ENCODE data around the gene YIPF6. TPM values are rescaled to one million over a fixed set of nuclear protein-coding genes. Genes with fewer than 3 reads are reported as not detected.
"Not testable (repeated sequence)": the region's sequence is repeated elsewhere in the genome, so short reads cannot be mapped to it uniquely, and the experiment has no call there.

Gene YIPF6
- polyA plus RNA-seq, 6 donors from 2014 or later, result 12.7 to 25.2 (median 19.8) TPM

DNA sequence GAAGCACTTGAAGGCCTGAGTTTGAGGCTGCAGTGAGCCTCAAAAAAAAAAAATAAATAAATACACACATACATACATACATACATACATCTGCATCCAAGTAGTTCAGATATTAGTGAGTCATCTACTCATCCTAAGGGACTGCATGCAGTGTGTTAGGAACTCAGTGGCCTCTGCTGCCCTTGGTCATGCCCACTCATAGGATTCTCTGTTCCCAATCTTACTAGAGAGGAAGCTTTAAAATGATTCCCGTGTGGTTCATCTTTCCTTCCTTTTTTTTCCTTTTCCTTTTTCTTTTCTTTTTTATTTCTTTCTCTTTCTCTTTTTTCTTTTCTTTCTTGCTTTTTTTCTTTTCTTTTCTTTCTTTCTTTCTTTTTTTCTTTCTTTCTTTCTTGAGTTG, 10.9 kb upstream of the YIPF6 start:
- DNase-seq, result no peak
- no peak overlapping the region for H3K4me3 Mint-ChIP-seq
- H3K4me1 Mint-ChIP-seq, result no peaks in the 10 kb centered on the region
- H3K27ac Mint-ChIP-seq, result no peak overlapping the region
- no peak for ATAC-seq (ENCODE audit: low read depth in 2 of 2)
- H3K36me3 Mint-ChIP-seq, result no peaks in the 10 kb centered on the region
- peaks cover 0 to 2% (median 0%) of the 10 kb centered on the region in 7 donors for H3K9me3 Mint-ChIP-seq
- peaks cover 0 to 5% (median 5%) of the 10 kb centered on the region in 3 donors for H3K27me3 Mint-ChIP-seq

GRCh38 chrX:68488657-68489056, 10.2 kb upstream of the YIPF6 start:
- H3K27me3 Mint-ChIP-seq, result peaks cover 0 to 5% (median 5%) of the 10 kb centered on the region in 3 donors
- ATAC-seq (ENCODE audit: low read depth in 2 of 2) (no peak), DNase-seq (no peak)
- no peaks in the 10 kb centered on the region for H3K4me1 Mint-ChIP-seq
- H3K36me3 Mint-ChIP-seq, result no peaks in the 10 kb centered on the region
- no peak overlapping the region for H3K4me3 Mint-ChIP-seq
- H3K9me3 Mint-ChIP-seq, result peaks cover 0 to 2% (median 0%) of the 10 kb centered on the region in 7 donors
- no peak overlapping the region for H3K27ac Mint-ChIP-seq

DNA sequence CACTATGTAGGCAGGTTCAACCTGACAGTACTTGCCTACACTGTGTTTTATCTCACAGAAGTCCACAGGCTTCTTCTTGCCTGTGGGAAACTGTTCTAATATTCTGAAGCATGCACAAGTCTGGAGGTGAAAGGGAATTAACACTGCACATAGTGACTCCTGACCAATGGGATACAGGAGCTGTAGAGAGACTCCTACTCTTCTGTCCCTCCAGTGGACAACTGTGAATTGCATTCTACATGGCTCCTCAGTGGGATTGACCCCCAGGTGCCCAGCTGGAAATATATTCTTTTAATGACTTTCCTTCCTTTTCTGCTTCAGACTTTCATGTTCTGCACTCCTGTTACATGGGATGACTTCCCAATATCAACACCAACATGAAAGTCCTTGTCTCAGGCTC, 8.2 kb upstream of the YIPF6 start:
- DNase-seq (no peak), ATAC-seq (ENCODE audit: low read depth in 2 of 2) (no peak)
- H3K27me3 Mint-ChIP-seq, result peaks cover 0 to 11% (median 5%) of the 10 kb centered on the region in 3 donors
- H3K36me3 Mint-ChIP-seq, result no peaks in the 10 kb centered on the region
- no peak overlapping the region for H3K4me3 Mint-ChIP-seq
- peaks cover 0 to 3% (median 0%) of the 10 kb centered on the region in 7 donors for H3K9me3 Mint-ChIP-seq
- no peaks in the 10 kb centered on the region for H3K4me1 Mint-ChIP-seq
- no peak overlapping the region for H3K27ac Mint-ChIP-seq

DNA sequence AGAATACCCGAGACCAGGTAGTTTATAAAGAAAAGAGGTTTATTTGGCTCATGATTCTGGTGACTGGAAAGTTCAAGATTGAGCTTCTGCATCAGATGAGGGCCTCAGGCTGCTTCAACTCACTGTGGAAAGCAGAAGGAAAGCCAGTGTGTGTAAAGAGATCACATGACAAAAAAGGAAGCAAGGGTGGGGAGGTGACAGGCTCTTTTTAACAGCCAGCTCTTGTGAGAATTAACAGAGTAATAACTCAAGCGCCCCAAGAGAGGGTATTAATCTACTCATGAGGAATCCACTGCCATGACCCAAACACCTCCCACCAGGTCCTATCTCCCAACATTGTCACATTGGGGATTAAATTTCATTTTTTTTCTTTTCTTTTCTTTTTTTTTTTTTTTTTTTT, 6.3 kb upstream of the YIPF6 start:
- H3K4me1 Mint-ChIP-seq, result no peaks in the 10 kb centered on the region
- H3K36me3 Mint-ChIP-seq, result no peaks in the 10 kb centered on the region
- H3K9me3 Mint-ChIP-seq, result peaks cover 0 to 3% (median 0%) of the 10 kb centered on the region in 7 donors
- DNase-seq (no peak), ATAC-seq (ENCODE audit: low read depth in 2 of 2) (no peak)
- peaks cover 0 to 6% (median 0%) of the 10 kb centered on the region in 3 donors for H3K27me3 Mint-ChIP-seq
- no peak overlapping the region for H3K27ac Mint-ChIP-seq
- H3K4me3 Mint-ChIP-seq, result no peak overlapping the region

GRCh38 chrX:68493776-68494175, 5.1 kb upstream of the YIPF6 start:
- H3K4me1 Mint-ChIP-seq; H3K27ac Mint-ChIP-seq; DNase-seq; H3K27me3 Mint-ChIP-seq; H3K9me3 Mint-ChIP-seq; H3K36me3 Mint-ChIP-seq; ATAC-seq (ENCODE audit: low read depth in 2 of 2): not testable (repeated sequence)
- H3K4me3 Mint-ChIP-seq, result peak overlapping the region in 1 of 8 donors; percentile 36

GRCh38 chrX:68498044-68498507, 775 bp upstream of the YIPF6 start:
- H3K27me3 Mint-ChIP-seq, result peaks cover 0 to 6% (median 0%) of the 10 kb centered on the region in 3 donors
- H3K4me3 Mint-ChIP-seq, result peak overlapping the region; percentile 87 to 96 (median 91)
- peaks cover 0 to 3% (median 0%) of the 10 kb centered on the region in 7 donors for H3K9me3 Mint-ChIP-seq
- no peaks in the 10 kb centered on the region for H3K36me3 Mint-ChIP-seq
- peak; percentile 26 to 29 for ATAC-seq (ENCODE audit: low read depth in 2 of 2)
- DNase-seq, result no peak
- H3K4me1 Mint-ChIP-seq, result peaks cover 4 to 19% (median 8%) of the 10 kb centered on the region in 3 donors
- peak overlapping the region; percentile 96 to 99 (median 98) for H3K27ac Mint-ChIP-seq

- no peaks in the 10 kb centered on the region for H3K36me3 Mint-ChIP-seq
- H3K27ac Mint-ChIP-seq, result peak overlapping the region; percentile 96 to 99 (median 98)
- H3K4me3 Mint-ChIP-seq, result peak overlapping the region; percentile 87 to 96 (median 91)
- peaks cover 0 to 3% (median 0%) of the 10 kb centered on the region in 7 donors for H3K9me3 Mint-ChIP-seq
- H3K4me1 Mint-ChIP-seq, result peaks cover 4 to 25% (median 8%) of the 10 kb centered on the region in 3 donors
- ATAC-seq (ENCODE audit: low read depth in 2 of 2) (no peak), DNase-seq (no peak)
- peaks cover 0 to 2% (median 0%) of the 10 kb centered on the region in 3 donors for H3K27me3 Mint-ChIP-seq
These were observed 973 bp downstream of the YIPF6 start for GRCh38 chrX:68499543-68500504.

DNA sequence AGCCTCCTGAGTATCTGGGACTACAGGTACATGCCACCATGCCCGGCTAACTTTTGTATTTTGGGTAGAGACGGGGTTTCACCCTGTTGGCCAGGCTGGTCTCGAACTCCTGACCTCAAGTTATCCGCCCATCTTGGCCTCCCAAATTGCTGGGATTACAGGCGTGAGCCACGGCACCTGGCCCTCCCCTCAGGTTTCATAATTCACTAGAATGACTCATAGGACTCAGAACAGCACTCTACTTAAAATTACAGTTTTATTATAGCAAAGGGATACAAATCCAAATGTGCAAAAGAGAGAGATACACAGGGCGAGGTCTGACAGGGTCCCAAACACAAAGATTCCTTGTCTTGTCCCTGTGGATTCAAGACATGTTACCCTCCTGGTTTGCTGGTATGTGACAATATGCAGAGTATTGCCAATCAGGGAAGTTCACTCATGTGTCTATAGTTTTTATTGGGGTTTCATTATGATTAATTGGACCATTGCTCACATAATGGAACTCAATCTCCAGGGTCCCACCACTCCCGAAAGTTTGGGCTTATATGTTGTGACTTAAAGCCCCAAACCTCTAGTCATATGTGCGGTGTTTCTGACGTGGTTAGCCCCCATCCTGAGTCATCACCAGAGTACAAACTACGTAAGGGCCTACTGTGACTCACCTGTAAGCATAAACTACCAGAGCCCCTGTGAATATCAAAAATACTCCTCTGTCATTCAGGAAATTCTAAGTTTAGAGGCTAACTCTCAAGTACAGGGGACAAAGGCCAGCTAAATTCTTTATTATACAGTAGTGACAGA, 5.2 kb downstream of the YIPF6 start:
- no peaks in the 10 kb centered on the region for H3K27me3 Mint-ChIP-seq
- peak overlapping the region in 1 of 8 donors; percentile 35 for H3K4me3 Mint-ChIP-seq
- no peaks in the 10 kb centered on the region for H3K36me3 Mint-ChIP-seq
- DNase-seq, result no peak
- peaks cover 5 to 28% (median 16%) of the 10 kb centered on the region in 3 donors for H3K4me1 Mint-ChIP-seq
- ATAC-seq (ENCODE audit: low read depth in 2 of 2), result no peak
- H3K9me3 Mint-ChIP-seq, result no peaks in the 10 kb centered on the region
- H3K27ac Mint-ChIP-seq, result no peak overlapping the region

GRCh38 chrX:68506649-68507048, 7.8 kb downstream of the YIPF6 start:
- H3K27ac Mint-ChIP-seq, result no peak overlapping the region
- H3K4me3 Mint-ChIP-seq, result no peak overlapping the region
- no peaks in the 10 kb centered on the region for H3K9me3 Mint-ChIP-seq
- DNase-seq, result no peak
- H3K27me3 Mint-ChIP-seq, result no peaks in the 10 kb centered on the region
- no peak for ATAC-seq (ENCODE audit: low read depth in 2 of 2)
- H3K36me3 Mint-ChIP-seq, result no peaks in the 10 kb centered on the region
- H3K4me1 Mint-ChIP-seq, result peaks cover 5 to 25% (median 19%) of the 10 kb centered on the region in 3 donors

DNA sequence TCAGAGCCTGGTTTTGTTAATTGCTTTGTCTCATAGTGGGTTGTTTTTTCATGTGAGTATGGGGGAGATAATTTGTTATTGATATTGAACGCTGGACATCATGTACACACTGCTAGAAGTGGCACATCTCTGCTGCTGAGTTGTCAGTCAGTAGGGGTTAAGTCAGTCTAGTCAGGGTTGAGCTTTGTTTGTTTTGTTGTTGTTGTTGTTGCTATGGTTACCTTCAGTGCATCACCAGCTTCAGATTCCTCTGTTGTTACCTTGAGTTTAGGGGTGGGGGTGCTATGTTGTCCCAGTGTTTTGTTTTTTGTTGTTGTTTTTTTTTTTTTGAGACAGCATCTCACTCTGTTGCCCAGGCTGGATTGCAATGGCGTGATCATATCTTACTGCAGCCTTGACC, 9.9 kb downstream of the YIPF6 start:
- no peaks in the 10 kb centered on the region for H3K27me3 Mint-ChIP-seq
- no peaks in the 10 kb centered on the region for H3K9me3 Mint-ChIP-seq
- ATAC-seq (ENCODE audit: low read depth in 2 of 2) (peak; percentile 37 to 58), DNase-seq (no peak)
- H3K4me3 Mint-ChIP-seq, result no peak overlapping the region
- no peaks in the 10 kb centered on the region for H3K36me3 Mint-ChIP-seq
- H3K4me1 Mint-ChIP-seq, result peaks cover 5 to 19% (median 12%) of the 10 kb centered on the region in 3 donors
- H3K27ac Mint-ChIP-seq, result peak overlapping the region in 3 of 6 donors; percentile 3 to 42 (median 17)

- Mint-ChIP-seq H3K27ac (no peak overlapping the region), H3K4me3 (no peak overlapping the region), H3K9me3 (no peaks in the 10 kb centered on the region), H3K36me3 (peaks cover 0 to under 1% of the 10 kb centered on the region in 2 donors), H3K4me1 (peaks cover 5 to 19% (median 12%) of the 10 kb centered on the region in 3 donors), H3K27me3 (no peaks in the 10 kb centered on the region)
- DNase-seq, result peak; percentile 25
- ATAC-seq (ENCODE audit: low read depth in 2 of 2), result peak in 1 of 2 donors; percentile 53
These were observed 12.4 kb downstream of the YIPF6 start for GRCh38 chrX:68511255-68511654.

- not testable (repeated sequence) for H3K9me3 Mint-ChIP-seq; H3K4me1 Mint-ChIP-seq; H3K4me3 Mint-ChIP-seq; H3K27me3 Mint-ChIP-seq; ATAC-seq (ENCODE audit: low read depth in 2 of 2); DNase-seq; H3K27ac Mint-ChIP-seq
- H3K36me3 Mint-ChIP-seq, result peaks cover 25 to 28% of the 10 kb centered on the region in 2 donors
These were observed 25.8 kb downstream of the YIPF6 start for GRCh38 chrX:68524680-68525079.

DNA sequence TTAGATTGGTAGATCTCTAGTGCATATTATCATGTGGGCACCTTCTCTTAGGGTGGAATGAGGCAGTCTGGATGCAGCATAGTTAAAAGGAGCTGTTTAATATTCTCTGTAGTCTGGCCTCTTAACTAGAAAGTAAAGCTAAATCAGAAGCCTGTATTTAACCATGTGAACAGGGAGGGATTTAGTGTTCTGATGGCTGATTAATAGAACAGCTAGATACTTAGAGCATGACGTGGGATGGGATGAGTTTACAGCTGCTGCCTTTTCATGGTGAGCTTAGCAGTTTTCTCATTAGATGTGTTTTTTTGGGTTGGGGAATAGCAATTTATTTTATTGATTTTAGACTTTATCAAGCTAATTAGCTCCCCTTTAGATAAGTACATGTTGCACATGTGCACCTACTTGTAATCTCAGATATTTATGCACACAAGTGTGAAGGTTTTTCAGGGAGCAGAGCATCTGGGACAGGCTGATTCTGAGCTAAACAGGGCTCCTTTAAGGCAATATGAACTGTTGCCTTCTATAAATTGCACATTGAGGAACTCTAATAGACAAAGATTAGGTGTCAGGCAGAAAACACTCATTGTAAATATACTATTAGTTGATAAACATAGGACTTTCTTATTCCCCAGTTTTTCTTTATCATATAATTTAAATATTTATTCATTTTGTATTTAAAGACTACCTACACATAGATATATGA, 34.1 kb downstream of the YIPF6 start:
- H3K9me3 Mint-ChIP-seq, result no peaks in the 10 kb centered on the region
- H3K27me3 Mint-ChIP-seq, result no peaks in the 10 kb centered on the region
- H3K36me3 Mint-ChIP-seq, result peaks cover 5 to 7% of the 10 kb centered on the region in 2 donors
- no peak for DNase-seq
- no peak overlapping the region for H3K27ac Mint-ChIP-seq
- no peak for ATAC-seq (ENCODE audit: low read depth in 2 of 2)
- H3K4me3 Mint-ChIP-seq, result no peak overlapping the region
- H3K4me1 Mint-ChIP-seq, result no peaks in the 10 kb centered on the region

Measured in naive B cell (primary cell).